ENCODE results near the gene SLC2A6. TPM values are rescaled to one million over a fixed set of nuclear protein-coding genes. Genes with fewer than 3 reads are reported as not detected.
A peak's percentile ranks its signal among the peaks of the same experiment; 100 is the strongest.

Gene SLC2A6
- total RNA-seq, 1 donor from 2014 or later, result 8.4 TPM

- peaks cover 3% of the 10 kb centered on the region for H3K4me1 Mint-ChIP-seq (ENCODE audit: unreplicated experiment)
- H3K27ac Mint-ChIP-seq (ENCODE audit: unreplicated experiment), result no peak overlapping the region
Observed at GRCh38 chr9:133427658-133428348, 51.1 kb downstream of the SLC2A6 start.

GRCh38 chr9:133426011-133426410 is 52.9 kb downstream of the SLC2A6 start:
- Mint-ChIP-seq H3K27ac (ENCODE audit: unreplicated experiment) (no peak overlapping the region), H3K36me3 (ENCODE audit: unreplicated experiment) (peaks cover 5% of the 10 kb centered on the region), H3K4me1 (ENCODE audit: unreplicated experiment) (peaks cover 3% of the 10 kb centered on the region), H3K9me3 (ENCODE audit: unreplicated experiment) (no peaks in the 10 kb centered on the region), H3K27me3 (ENCODE audit: unreplicated experiment) (peaks cover 15% of the 10 kb centered on the region), H3K4me3 (ENCODE audit: unreplicated experiment) (no peak overlapping the region)
- TF ChIP-seq CTCF (IDR thresholded peaks at IDR 0.05), result no peak
- no peak for DNase-seq (ENCODE audit: extremely low spot score, unreplicated experiment)

More at GRCh38 chr9:133427658-133428348, 51.1 kb downstream of the SLC2A6 start:
- DNase-seq (ENCODE audit: extremely low spot score, unreplicated experiment), result no peak
- H3K27me3 Mint-ChIP-seq (ENCODE audit: unreplicated experiment), result peaks cover 15% of the 10 kb centered on the region
- peaks cover 5% of the 10 kb centered on the region for H3K36me3 Mint-ChIP-seq (ENCODE audit: unreplicated experiment)
- H3K9me3 Mint-ChIP-seq (ENCODE audit: unreplicated experiment), result no peaks in the 10 kb centered on the region
- TF ChIP-seq CTCF (IDR thresholded peaks at IDR 0.05), result no peak
- H3K4me3 Mint-ChIP-seq (ENCODE audit: unreplicated experiment), result peak overlapping the region; percentile 39

GRCh38 chr9:133425049-133425632 is 53.8 kb downstream of the SLC2A6 start:
- H3K27ac Mint-ChIP-seq (ENCODE audit: unreplicated experiment), result no peak overlapping the region
- H3K36me3 Mint-ChIP-seq (ENCODE audit: unreplicated experiment), result peaks cover 5% of the 10 kb centered on the region
- H3K27me3 Mint-ChIP-seq (ENCODE audit: unreplicated experiment), result peaks cover 15% of the 10 kb centered on the region
- peaks cover 3% of the 10 kb centered on the region for H3K4me1 Mint-ChIP-seq (ENCODE audit: unreplicated experiment)
- DNase-seq (ENCODE audit: extremely low spot score, unreplicated experiment), result no peak
- H3K4me3 Mint-ChIP-seq (ENCODE audit: unreplicated experiment), result no peak overlapping the region
- no peak for TF ChIP-seq CTCF (IDR thresholded peaks at IDR 0.05)
- H3K9me3 Mint-ChIP-seq (ENCODE audit: unreplicated experiment), result no peaks in the 10 kb centered on the region

- H3K9me3 Mint-ChIP-seq (ENCODE audit: unreplicated experiment), result no peaks in the 10 kb centered on the region
- TF ChIP-seq CTCF (IDR thresholded peaks at IDR 0.05), result no peak
- H3K4me3 Mint-ChIP-seq (ENCODE audit: unreplicated experiment), result no peak overlapping the region
- H3K27ac Mint-ChIP-seq (ENCODE audit: unreplicated experiment), result no peak overlapping the region
- no peak for DNase-seq (ENCODE audit: extremely low spot score, unreplicated experiment)
- peaks cover 4% of the 10 kb centered on the region for H3K4me1 Mint-ChIP-seq (ENCODE audit: unreplicated experiment)
- H3K27me3 Mint-ChIP-seq (ENCODE audit: unreplicated experiment), result peaks cover 15% of the 10 kb centered on the region
- peaks cover 5% of the 10 kb centered on the region for H3K36me3 Mint-ChIP-seq (ENCODE audit: unreplicated experiment)
Observed at GRCh38 chr9:133424187-133424586, 54.7 kb downstream of the SLC2A6 start.

- no peak for DNase-seq (ENCODE audit: extremely low spot score, unreplicated experiment)
- peaks cover 14% of the 10 kb centered on the region for H3K4me1 Mint-ChIP-seq (ENCODE audit: unreplicated experiment)
- no peak overlapping the region for H3K27ac Mint-ChIP-seq (ENCODE audit: unreplicated experiment)
- peaks cover 5% of the 10 kb centered on the region for H3K36me3 Mint-ChIP-seq (ENCODE audit: unreplicated experiment)
- H3K4me3 Mint-ChIP-seq (ENCODE audit: unreplicated experiment), result no peak overlapping the region
- TF ChIP-seq CTCF (IDR thresholded peaks at IDR 0.05), result no peak
- H3K9me3 Mint-ChIP-seq (ENCODE audit: unreplicated experiment), result no peaks in the 10 kb centered on the region
- peaks cover 15% of the 10 kb centered on the region for H3K27me3 Mint-ChIP-seq (ENCODE audit: unreplicated experiment)
Observed at GRCh38 chr9:133423216-133423615, 55.7 kb downstream of the SLC2A6 start.

Measured in osteocyte (in vitro differentiated cells).